HG03521 (cell line): Measurements from ENCODE around the gene SCAMP5.

Experiments
- ATAC-seq: cut with Tn5 transposase; IDR thresholded peaks from one replicate; pipeline ENCODE4 v1.9.1; 2021; ENCODE audit warnings: mild to moderate bottlenecking, moderate library complexity; ENCODE audit not compliant: unreplicated experiment

The SCAMP5 gene, protein sequence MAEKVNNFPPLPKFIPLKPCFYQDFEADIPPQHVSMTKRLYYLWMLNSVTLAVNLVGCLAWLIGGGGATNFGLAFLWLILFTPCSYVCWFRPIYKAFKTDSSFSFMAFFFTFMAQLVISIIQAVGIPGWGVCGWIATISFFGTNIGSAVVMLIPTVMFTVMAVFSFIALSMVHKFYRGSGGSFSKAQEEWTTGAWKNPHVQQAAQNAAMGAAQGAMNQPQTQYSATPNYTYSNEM

GRCh38 chr15:74995182-74995778 is at the start of gene SCAMP5:
TSS of gene SCAMP5 (plus strand) at chr15:74995563. CDS start at chr15:75011840, 16,277 bp downstream.
- ATAC-seq: peak; percentile 71

DNA sequence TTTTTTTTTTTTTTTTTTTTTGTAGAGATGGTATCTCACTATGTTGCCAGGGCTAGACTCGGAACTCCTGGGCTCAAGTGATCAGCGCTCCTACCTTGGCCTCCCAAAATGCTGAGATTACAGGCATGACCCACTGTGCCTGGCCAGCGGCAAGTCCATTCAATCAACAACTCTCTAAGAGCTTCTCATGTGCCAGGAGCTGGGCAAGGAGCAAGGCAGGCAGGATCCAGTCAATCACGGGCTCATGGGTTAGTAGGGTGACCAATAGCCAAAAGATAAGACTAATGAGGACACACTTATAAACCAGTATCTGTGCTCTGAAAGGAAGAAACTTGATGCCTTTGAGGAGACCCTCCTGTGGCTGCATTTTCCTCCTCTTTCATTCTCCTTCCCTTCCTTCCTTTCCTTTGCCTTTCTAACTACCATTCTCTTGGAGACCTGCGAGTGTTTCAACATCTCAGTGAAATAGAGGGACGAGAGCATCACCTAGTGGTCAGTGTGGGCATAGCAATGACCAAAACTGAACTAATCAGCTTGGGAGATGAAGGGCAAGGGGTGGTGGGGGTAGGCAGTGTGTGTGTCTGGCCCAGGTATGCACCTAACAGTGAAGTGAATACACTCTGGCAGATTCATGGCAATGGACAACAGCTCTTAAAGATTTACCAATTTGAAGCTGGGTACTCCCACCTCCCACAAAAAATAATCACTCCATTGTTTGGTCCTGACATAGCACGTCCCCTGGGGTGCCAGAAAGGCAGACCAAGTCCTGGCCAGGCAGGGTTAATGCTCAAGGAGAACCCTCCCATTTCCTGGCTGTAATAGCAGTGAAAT is 45.1 kb upstream of the SCAMP5 start:
- no peak for ATAC-seq

GRCh38 chr15:74951006-74951405 is 44.4 kb upstream of the SCAMP5 start:
- ATAC-seq: no peak

- ATAC-seq: no peak
Measured at GRCh38 chr15:74954515-74954914, 40.8 kb upstream of the SCAMP5 start.

GRCh38 chr15:74955017-74955416 is 40.3 kb upstream of the SCAMP5 start:
- ATAC-seq: no peak

DNA sequence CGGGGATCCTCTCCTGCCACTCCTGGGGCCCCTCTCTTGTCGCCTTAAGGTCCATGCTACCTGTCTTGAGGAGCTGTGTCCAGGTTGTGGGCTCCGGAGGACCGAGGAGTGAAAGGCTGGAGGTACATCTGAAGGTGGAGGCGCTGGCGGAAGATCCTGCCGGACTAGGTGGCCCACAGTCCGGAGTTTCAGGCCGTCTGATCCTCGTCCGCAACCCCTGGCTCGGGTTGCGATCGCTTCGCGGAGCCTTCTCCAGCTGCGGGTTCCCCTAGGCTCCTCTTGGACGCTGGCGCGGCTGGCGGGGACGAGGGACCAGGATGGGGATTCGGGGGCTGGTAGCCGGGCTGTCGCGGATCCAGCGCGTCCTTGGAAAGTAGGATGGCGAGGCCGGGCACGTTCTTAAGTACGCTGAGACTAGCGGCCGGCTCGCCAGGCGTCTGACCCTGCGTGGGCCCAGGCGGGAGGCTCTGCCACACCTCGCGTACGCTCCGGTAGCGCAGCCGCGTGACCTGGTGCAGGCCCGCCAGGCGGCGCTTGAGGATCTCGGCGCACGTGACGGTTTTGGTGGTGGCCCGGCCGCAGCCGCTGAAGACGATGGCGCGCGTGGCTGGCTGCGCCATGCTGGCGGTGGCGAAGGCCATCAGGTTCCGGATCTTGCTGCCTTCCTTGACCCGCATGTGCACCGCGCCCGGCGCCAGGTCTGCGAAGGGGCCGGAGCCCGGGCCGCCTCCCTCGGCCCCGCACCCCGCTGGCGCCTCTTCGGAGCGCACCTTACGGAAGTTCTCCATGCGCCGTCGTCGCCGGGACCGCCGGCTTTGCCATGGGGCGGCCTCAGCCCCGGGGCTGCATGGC is 39.3 kb upstream of the SCAMP5 start:
- ATAC-seq: peak; percentile 18

DNA sequence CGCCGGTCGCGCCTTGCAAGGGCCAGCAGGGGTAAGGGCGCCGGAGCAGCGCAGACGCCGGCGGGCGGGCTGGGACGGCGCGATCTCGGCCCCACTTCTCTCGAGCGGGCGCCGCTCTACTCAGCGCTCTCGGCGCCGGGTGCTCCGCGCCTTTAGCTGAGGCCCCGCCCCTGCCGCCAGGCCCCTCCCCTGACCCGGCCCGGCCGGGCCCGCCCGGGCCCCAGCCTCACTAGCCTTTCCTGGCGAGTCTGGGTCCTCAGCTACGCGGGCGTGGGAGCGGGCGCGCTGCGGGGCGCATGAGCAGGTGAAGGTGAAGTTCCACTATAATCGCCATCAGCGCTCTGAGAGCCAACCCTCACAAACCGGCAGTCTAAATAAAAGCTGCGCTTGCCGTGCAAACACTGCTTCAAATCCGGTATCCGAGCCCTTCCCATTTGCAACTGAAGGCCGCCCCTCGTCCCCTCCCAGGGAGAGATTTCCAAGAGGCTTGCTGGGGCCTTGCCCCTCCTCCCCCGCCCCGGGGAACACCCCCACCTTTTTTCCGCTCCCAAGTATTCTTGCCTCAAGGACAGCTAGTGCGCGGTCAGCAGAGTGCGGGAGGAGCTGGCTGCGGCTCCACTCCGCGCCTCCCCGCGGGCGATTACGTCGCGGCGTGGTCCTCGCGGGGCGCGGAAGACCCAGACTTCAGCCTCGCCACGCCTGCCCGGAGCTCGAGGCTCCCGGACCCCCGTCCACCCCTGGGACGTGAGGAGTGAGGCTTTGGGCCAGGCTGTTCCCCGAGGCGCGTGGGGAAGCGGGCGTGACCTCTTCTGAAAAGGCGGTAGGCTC is 38.5 kb upstream of the SCAMP5 start, which contains the start of gene RPP25:
Gene RPP25 (minus strand): TSS at position 125 of the 828 bp plus-strand sequence. CDS start 189 bp downstream, outside the sequence.
- ATAC-seq: peak; percentile 76

GRCh38 chr15:74957476-74958035 is 37.8 kb upstream of the SCAMP5 start:
- no peak for ATAC-seq

GRCh38 chr15:74958320-74958907 is 36.9 kb upstream of the SCAMP5 start:
- ATAC-seq: no peak

- ATAC-seq: no peak
Measured at GRCh38 chr15:74958908-74959585, 36.3 kb upstream of the SCAMP5 start.

GRCh38 chr15:74959586-74959939 is 35.8 kb upstream of the SCAMP5 start:
- no peak for ATAC-seq

GRCh38 chr15:74960286-74960685 is 35.1 kb upstream of the SCAMP5 start:
- no peak for ATAC-seq

- ATAC-seq: no peak
Measured at GRCh38 chr15:74960995-74961588, 34.3 kb upstream of the SCAMP5 start.

DNA sequence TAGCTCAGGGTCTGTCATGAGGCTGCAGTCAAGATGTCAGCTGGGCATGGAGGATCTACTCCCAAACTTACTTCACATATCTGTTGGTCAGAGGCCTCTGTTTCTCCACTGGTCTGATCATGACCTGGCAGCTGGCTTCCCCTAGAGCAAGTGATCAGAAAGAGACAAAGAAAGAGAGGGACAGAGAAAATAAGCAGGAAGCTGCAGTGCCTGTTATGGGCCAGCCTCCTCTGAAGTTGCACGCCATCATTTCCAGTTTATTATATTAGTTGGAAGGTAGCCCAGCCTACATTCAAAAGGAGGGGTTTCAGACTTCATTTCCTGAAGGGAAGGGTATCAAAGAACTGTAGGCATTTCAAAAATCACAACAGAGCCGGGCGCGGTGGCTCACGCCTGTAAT is 33.7 kb upstream of the SCAMP5 start:
- no peak for ATAC-seq

GRCh38 chr15:74962219-74962618 is 33.1 kb upstream of the SCAMP5 start:
- no peak for ATAC-seq

GRCh38 chr15:74962671-74963070 is 32.7 kb upstream of the SCAMP5 start:
- ATAC-seq: no peak

DNA sequence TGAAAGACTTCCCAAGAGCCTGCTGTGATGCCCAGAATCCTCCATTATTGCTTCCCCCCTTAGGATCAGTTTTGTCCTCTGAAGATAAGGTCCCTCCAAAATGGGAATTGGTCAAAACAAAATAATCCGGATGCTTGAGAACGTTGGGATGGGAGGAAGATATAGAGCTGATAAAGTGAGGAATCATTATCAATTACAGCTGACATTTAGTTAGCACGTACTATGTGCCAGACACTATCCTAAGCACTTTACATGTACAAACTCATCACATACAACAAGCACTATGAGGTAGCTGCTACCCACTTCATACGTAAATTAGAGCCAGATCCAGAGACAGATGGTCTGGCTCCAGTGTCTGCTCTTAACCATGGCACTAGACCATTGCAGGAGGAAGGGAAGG is 32.1 kb upstream of the SCAMP5 start:
- ATAC-seq: no peak

DNA sequence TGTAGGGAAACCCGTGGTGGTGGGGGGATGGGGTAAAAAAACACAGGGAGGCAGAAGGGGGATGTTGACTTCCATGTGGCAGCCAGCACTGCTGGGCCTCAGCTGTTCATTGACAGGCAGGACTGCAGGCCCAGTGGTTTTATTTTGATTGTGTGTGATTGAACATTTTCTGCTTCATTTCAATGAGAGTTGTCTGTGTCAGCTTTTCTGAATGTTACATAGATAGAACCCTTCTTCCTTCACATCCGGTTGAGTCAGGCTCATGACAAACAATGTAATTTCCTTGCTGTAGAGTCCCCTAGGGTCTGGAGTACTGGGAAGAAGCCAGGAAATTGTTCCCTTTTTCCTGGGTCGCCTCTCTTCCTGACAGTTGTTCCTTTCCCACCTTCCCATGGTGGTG is 30.6 kb upstream of the SCAMP5 start:
- no peak for ATAC-seq
